ENCODE results near the gene PCK1. TPM values are rescaled to one million over a fixed set of nuclear protein-coding genes. Genes with fewer than 3 reads are reported as not detected.
A peak's percentile ranks its signal among the peaks of the same experiment; 100 is the strongest.

The PCK1 gene
- total and polyA plus RNA-seq, 2 of the 13 experiments (the other 11 are each of a cell fraction or from before 2014, with no cell fraction given) = 6.5 to 12.6 TPM

- TF ChIP-seq NFAT5 (CRISPR knock-in tag; IDR thresholded peaks at IDR 0.05) (no peak), NCOR1 (IDR thresholded peaks at IDR 0.05; ENCODE audit: borderline replicate concordance, low read length) (no peak), ZNF512 (CRISPR knock-in tag; IDR thresholded peaks at IDR 0.05) (no peak), ZNF235 (CRISPR knock-in tag; IDR thresholded peaks at IDR 0.05; ENCODE audit: borderline replicate concordance) (no peak), ZBTB20 (CRISPR knock-in tag; IDR thresholded peaks at IDR 0.05; ENCODE audit: borderline replicate concordance, low read depth) (peak; percentile 57; the same call in 1 of the 2 replicates), GLI4 (CRISPR knock-in tag; IDR thresholded peaks at IDR 0.05; ENCODE audit: borderline replicate concordance) (no peak), NFE2 (CRISPR knock-in tag; IDR thresholded peaks at IDR 0.05) (no peak), MEIS1 (CRISPR knock-in tag; IDR thresholded peaks at IDR 0.05; ENCODE audit: borderline replicate concordance) (0 out of 2 replicates have a peak, but pooled peaks have one; percentile 36), ATF7-NPFF (CRISPR knock-in tag; IDR thresholded peaks at IDR 0.05; ENCODE audit: low read depth) (no peak), ZNF850 (CRISPR knock-in tag; conservative IDR thresholded peaks at IDR 0.05) (no peak), ZNF572 (CRISPR knock-in tag; IDR thresholded peaks at IDR 0.05) (0 out of 2 replicates have a peak, but pooled peaks have one; percentile 74), CREM (IDR thresholded peaks at IDR 0.05) (no peak), CREM (CRISPR knock-in tag; IDR thresholded peaks at IDR 0.05) (no peak), NFRKB (IDR thresholded peaks at IDR 0.05) (no peak), ZNF383 (CRISPR knock-in tag; IDR thresholded peaks at IDR 0.05; ENCODE audit: borderline replicate concordance) (no peak), PHF8 (CRISPR knock-in tag; IDR thresholded peaks at IDR 0.05) (no peak), ZSCAN9 (CRISPR knock-in tag; IDR thresholded peaks at IDR 0.05; ENCODE audit: borderline replicate concordance) (no peak), DDIT3 (CRISPR knock-in tag; IDR thresholded peaks at IDR 0.05) (no peak), MAFK (conservative IDR thresholded peaks at IDR 0.05 in 1 of 2, IDR thresholded peaks at IDR 0.05 in 1 of 2; ENCODE audit: low read length in 2 of 2) (no peak; a peak in 1 of 4 replicates), HCFC1 (IDR thresholded peaks at IDR 0.05; ENCODE audit: low read depth, low read length) (no peak), ZNF761 (CRISPR knock-in tag; conservative IDR thresholded peaks at IDR 0.05) (0 out of 2 replicates have a peak, but pooled peaks have one; percentile 36), ZNF101 (CRISPR knock-in tag; IDR thresholded peaks at IDR 0.05; ENCODE audit: borderline replicate concordance, low read depth) (no peak)
These were observed 12.5 kb upstream of the PCK1 start (continued) for GRCh38 chr20:57548177-57549058.
